PC-3 (cell line): Measurements from ENCODE around the gene USH1G. TPM values are rescaled to one million over a fixed set of nuclear protein-coding genes. Genes with fewer than 3 reads are reported as not detected.

Experiments
- ATAC-seq: fragments of 200-7000 bp; cut with Tn5 transposase; 2 replicates; pipeline ENCODE4 v1.9.1; 2020; ENCODE audit warnings: mild to moderate bottlenecking, moderate library complexity
- BruUV-seq: library from RNA; stranded (reverse); fragments of 400-500 nt; replicated peaks from 2 replicates; lab custom pipeline; 2021; lab: Mats Ljungman, UMichigan
- CTCF ChIA-PET: fragments of 300-600 bp; sonication (Branson Sonifier 250); formaldehyde crosslinking; loops from one replicate; lab custom pipeline; 2022; ENCODE audit warnings: antibody characterized with exemption; lab: Charles Lee
- POLR2A ChIA-PET: fragments of 300-600 bp; sonication (Branson Sonifier 250); formaldehyde crosslinking; loops from one replicate; lab custom pipeline; 2022; ENCODE audit warnings: antibody characterized with exemption; ENCODE audit not compliant: unreplicated experiment; lab: Charles Lee
- DNase-seq: peaks from one replicate; pipeline ENCODE4 v3.0.0-alpha.2; 2015
- H2AFZ ChIP-seq: fragments of 300-600 bp; sonication (generic); 2 replicates; pipeline ENCODE4 v1.6.0; 2016; ENCODE audit warnings: antibody characterized with exemption, low read length
- H3F3A ChIP-seq: fragments of 300-600 bp; sonication (generic); one replicate; pipeline ENCODE4 v1.6.0; 2017; ENCODE audit warnings: antibody characterized with exemption, low read length, control low read depth, mild to moderate bottlenecking; ENCODE audit not compliant: unreplicated experiment
- H3K27ac ChIP-seq: fragments of 300-600 bp; sonication (generic); 2 replicates; pipeline ENCODE4 v1.5.1; 2016; ENCODE audit warnings: mild to moderate bottlenecking, low read length
- H3K27me3 ChIP-seq: fragments of 300-600 bp; sonication (generic); 2 replicates; pipeline ENCODE4 v1.6.1; 2016; ENCODE audit warnings: low read length, mixed read lengths
- H3K36me3 ChIP-seq: fragments of 300-600 bp; sonication (generic); 2 replicates; pipeline ENCODE4 v1.6.1; 2016; ENCODE audit warnings: low read depth, mixed run types, low read length, mixed read lengths
- H3K4me1 ChIP-seq: fragments of 300-600 bp; sonication (generic); 2 replicates; pipeline ENCODE4 v1.5.1; 2016; ENCODE audit warnings: low read length; ENCODE audit not compliant: insufficient read depth
- H3K4me2 ChIP-seq: fragments of 300-600 bp; sonication (generic); 2 replicates; pipeline ENCODE4 v1.6.0; 2016; ENCODE audit warnings: low read length
- H3K4me3 ChIP-seq: fragments of 300-600 bp; sonication (generic); 2 replicates; pipeline ENCODE4 v1.5.1; 2016; ENCODE audit warnings: mild to moderate bottlenecking, low read length, mixed read lengths
- H3K79me2 ChIP-seq: fragments of 300-600 bp; sonication (generic); 2 replicates; pipeline ENCODE4 v1.6.1; 2017; ENCODE audit warnings: low read length, mixed read lengths
- H3K9ac ChIP-seq: fragments of 300-600 bp; sonication (generic); 2 replicates; pipeline ENCODE4 v1.6.0; 2016; ENCODE audit warnings: mild to moderate bottlenecking, low read length
- H3K9me2 ChIP-seq: fragments of 300-600 bp; sonication (generic); replicated peaks from 2 replicates; pipeline ENCODE4 v1.6.1; 2016; ENCODE audit warnings: mixed run types, low read length, mixed read lengths
- H3K9me3 ChIP-seq: fragments of 300-600 bp; sonication (generic); 2 replicates; pipeline ENCODE4 v1.6.1; 2016; ENCODE audit warnings: low read length, mixed read lengths
- H4K20me1 ChIP-seq: fragments of 300-600 bp; sonication (generic); 2 replicates; pipeline ENCODE4 v1.6.1; 2016; ENCODE audit warnings: low read length, mixed read lengths
- CTCF ChIP-seq: fragments of 300-600 bp; sonication (generic); conservative IDR thresholded peaks from 2 replicates; pipeline ENCODE4 v1.5.1; 2017; ENCODE audit warnings: antibody characterized with exemption, low read depth, mild to moderate bottlenecking, low read length
- EZH2 ChIP-seq: fragments of 300-600 bp; sonication (generic); IDR thresholded peaks from one replicate; pipeline ENCODE4 v1.6.1; 2017; ENCODE audit warnings: antibody characterized with exemption, mild to moderate bottlenecking, low read length; ENCODE audit not compliant: unreplicated experiment
- EZH2phosphoT487 ChIP-seq: fragments of 300-600 bp; sonication (generic); IDR thresholded peaks from 2 replicates; pipeline ENCODE4 v1.6.1; 2018; ENCODE audit warnings: mild to moderate bottlenecking, antibody characterized with exemption, low read length, borderline replicate concordance
- intact Hi-C: fragments of 100-400 bp; cut with micrococcal nuclease; formaldehyde crosslinking; loops from 2 replicates; pipeline ENCODE4 v1.9.0; 2023
- total RNA-seq: library from RNA; depleted of rRNA; stranded (reverse); fragments of >200 nt; gene quantifications from 2 replicates; pipeline ENCODE4 v1.2.3, GENCODE V29; 2014

Gene USH1G
- total RNA-seq, 1 experiment from 2014 or later, result 0.04 TPM

- Histone ChIP-seq H3K79me2 (no peaks in the 10 kb centered on the region), H3K27me3 (no peaks in the 10 kb centered on the region), H3K4me2 (no peak overlapping the region), H4K20me1 (no peaks in the 10 kb centered on the region), H3F3A (no peaks in the 10 kb centered on the region), H3K9ac (no peak overlapping the region), H3K9me2 (no peaks in the 10 kb centered on the region), H3K27ac (no peak overlapping the region), H3K9me3 (no peaks in the 10 kb centered on the region), H3K4me1 (peaks cover 5% of the 10 kb centered on the region; the same call in 1 of the 2 replicates), H3K4me3 (no peak overlapping the region), H3K36me3 (no peaks in the 10 kb centered on the region), H2AFZ (no peak overlapping the region)
- POLR2A ChIA-PET, result no interaction called here
- ATAC-seq, result no peak
- intact Hi-C loops, result no loop called here
- CTCF ChIA-PET, result no interaction called here
- no peak for TF ChIP-seq EZH2
- no peak for TF ChIP-seq CTCF
- TF ChIP-seq EZH2phosphoT487, result no peak
- BruUV-seq, result no TSS peak
- no peak for DNase-seq
Measured at GRCh38 chr17:74953134-74953687, 30.2 kb upstream of the USH1G start.

GRCh38 chr17:74952431-74953133 lies 29.5 kb upstream of the USH1G start:
- ATAC-seq (no peak), DNase-seq (no peak)
- Histone ChIP-seq H3K79me2 (no peaks in the 10 kb centered on the region), H3K4me3 (no peak overlapping the region), H3K9me3 (no peaks in the 10 kb centered on the region), H3K36me3 (no peaks in the 10 kb centered on the region), H2AFZ (no peak overlapping the region), H3K9me2 (no peaks in the 10 kb centered on the region), H3K4me2 (no peak overlapping the region), H3K27me3 (no peaks in the 10 kb centered on the region), H3F3A (no peaks in the 10 kb centered on the region), H3K9ac (no peak overlapping the region), H3K4me1 (peaks cover 5% of the 10 kb centered on the region; the same call in 1 of the 2 replicates), H3K27ac (no peak overlapping the region), H4K20me1 (no peaks in the 10 kb centered on the region)
- TF ChIP-seq EZH2, result no peak
- TF ChIP-seq CTCF, result no peak
- no peak for TF ChIP-seq EZH2phosphoT487
- no TSS peak for BruUV-seq
- intact Hi-C loops, result no loop called here
- POLR2A ChIA-PET, result no interaction called here
- CTCF ChIA-PET, result no interaction called here

GRCh38 chr17:74951680-74952421 lies 28.8 kb upstream of the USH1G start:
- ChIA-PET POLR2A (no interaction called here), CTCF (no interaction called here)
- Histone ChIP-seq H3K4me1 (peaks cover 5% of the 10 kb centered on the region; the same call in 1 of the 2 replicates), H3K27ac (no peak overlapping the region), H3K9me3 (no peaks in the 10 kb centered on the region), H3K27me3 (no peaks in the 10 kb centered on the region), H3K79me2 (no peaks in the 10 kb centered on the region), H4K20me1 (no peaks in the 10 kb centered on the region), H2AFZ (no peak overlapping the region), H3K36me3 (no peaks in the 10 kb centered on the region), H3K4me2 (no peak overlapping the region), H3K9me2 (no peaks in the 10 kb centered on the region), H3F3A (no peaks in the 10 kb centered on the region), H3K9ac (no peak overlapping the region), H3K4me3 (no peak overlapping the region)
- TF ChIP-seq EZH2phosphoT487, result no peak
- no peak for TF ChIP-seq CTCF
- TF ChIP-seq EZH2, result no peak
- ATAC-seq (no peak), DNase-seq (no peak)
- intact Hi-C loops, result no loop called here
- BruUV-seq, result no TSS peak
